Measurements from ENCODE around the gene PDE4B. TPM values are rescaled to one million over a fixed set of nuclear protein-coding genes. Genes with fewer than 3 reads are reported as not detected.
"Not testable (repeated sequence)": the region's sequence is repeated elsewhere in the genome, so short reads cannot be mapped to it uniquely, and the experiment has no call there.

Gene PDE4B
- polyA plus RNA-seq, 1 donor, result 9.3 TPM

DNA sequence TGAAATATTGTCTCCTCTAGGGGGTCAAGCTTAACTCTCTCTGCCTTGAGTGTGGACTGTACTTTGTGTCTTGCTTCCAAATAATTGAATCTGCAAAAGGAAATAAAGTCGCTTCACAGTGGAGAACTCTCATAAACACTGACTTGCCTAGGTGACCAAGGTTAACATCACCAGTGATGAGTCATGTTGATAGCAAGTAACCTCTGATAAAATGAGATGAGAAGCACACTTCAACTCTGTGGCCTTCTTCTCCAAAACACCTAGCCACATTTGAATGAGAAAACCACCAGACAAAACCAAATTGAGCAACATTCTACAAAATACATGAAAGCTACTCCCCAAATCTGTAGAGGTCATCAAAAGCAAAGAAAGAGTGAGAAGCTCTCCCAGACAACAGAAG lies 37.6 kb downstream of the PDE4B start:
- DNase-seq, result no peak
- no CpG with 5 or more reads among the region's 1 CpG for WGBS (ENCODE audit: insufficient coverage, low lambda C conversion rate)
- H3K4me3 ChIP-seq (ENCODE audit: low read length), result no peak overlapping the region

GRCh38 chr1:65832296-65832695 lies 39.6 kb downstream of the PDE4B start:
- no peak for DNase-seq
- Histone ChIP-seq H3K27me3 (ENCODE audit: control insufficient read depth, insufficient read depth, low read length) (no peaks in the 10 kb centered on the region), H3K4me3 (ENCODE audit: low read length) (no peak overlapping the region), H3K4me1 (ENCODE audit: control insufficient read depth, insufficient read depth, low read length) (no peaks in the 10 kb centered on the region), H3K9me3 (ENCODE audit: control insufficient read depth, low read depth, low read length) (no peaks in the 10 kb centered on the region), H3K27ac (ENCODE audit: low read length) (no peak overlapping the region), H3K36me3 (ENCODE audit: control insufficient read depth, insufficient read depth, low read length) (no peaks in the 10 kb centered on the region)
- WGBS (ENCODE audit: insufficient coverage, low lambda C conversion rate), result 52% methylated on average over 3 of the region's 3 CpGs

More for the DNA sequence above, 37.6 kb downstream of the PDE4B start:
- no peaks in the 10 kb centered on the region for H3K9me3 ChIP-seq (ENCODE audit: control insufficient read depth, low read depth, low read length)
- no peak overlapping the region for H3K27ac ChIP-seq (ENCODE audit: low read length)
- no peaks in the 10 kb centered on the region for H3K27me3 ChIP-seq (ENCODE audit: control insufficient read depth, insufficient read depth, low read length)
- H3K4me1 ChIP-seq (ENCODE audit: control insufficient read depth, insufficient read depth, low read length), result no peaks in the 10 kb centered on the region
- no peaks in the 10 kb centered on the region for H3K36me3 ChIP-seq (ENCODE audit: control insufficient read depth, insufficient read depth, low read length)

DNA sequence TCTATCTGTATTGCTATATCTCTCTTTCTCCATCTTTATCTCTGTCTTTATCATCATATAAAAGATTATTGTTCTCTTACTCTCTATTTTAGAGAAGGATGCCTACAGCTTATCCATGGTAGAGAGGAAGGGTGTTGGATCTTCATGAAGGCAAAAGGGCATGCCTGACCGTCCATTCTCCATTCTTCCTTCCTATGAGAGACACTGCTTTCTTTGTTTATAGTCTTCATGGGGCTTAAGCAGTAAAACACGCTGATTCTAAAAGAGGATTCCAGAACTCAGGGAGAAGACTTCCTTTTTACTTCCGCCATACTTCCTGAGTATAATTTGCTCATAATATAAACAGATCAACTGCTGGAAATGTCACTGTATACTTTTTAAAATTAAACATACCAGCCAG lies 44.0 kb downstream of the PDE4B start:
- Histone ChIP-seq H3K4me1 (ENCODE audit: control insufficient read depth, insufficient read depth, low read length) (no peaks in the 10 kb centered on the region), H3K4me3 (ENCODE audit: low read length) (no peak overlapping the region), H3K27ac (ENCODE audit: low read length) (no peak overlapping the region), H3K36me3 (ENCODE audit: control insufficient read depth, insufficient read depth, low read length) (no peaks in the 10 kb centered on the region), H3K27me3 (ENCODE audit: control insufficient read depth, insufficient read depth, low read length) (no peaks in the 10 kb centered on the region), H3K9me3 (ENCODE audit: control insufficient read depth, low read depth, low read length) (no peaks in the 10 kb centered on the region)
- DNase-seq, result no peak
- 100% methylated on average over 2 of the region's 3 CpGs for WGBS (ENCODE audit: insufficient coverage, low lambda C conversion rate)

DNA sequence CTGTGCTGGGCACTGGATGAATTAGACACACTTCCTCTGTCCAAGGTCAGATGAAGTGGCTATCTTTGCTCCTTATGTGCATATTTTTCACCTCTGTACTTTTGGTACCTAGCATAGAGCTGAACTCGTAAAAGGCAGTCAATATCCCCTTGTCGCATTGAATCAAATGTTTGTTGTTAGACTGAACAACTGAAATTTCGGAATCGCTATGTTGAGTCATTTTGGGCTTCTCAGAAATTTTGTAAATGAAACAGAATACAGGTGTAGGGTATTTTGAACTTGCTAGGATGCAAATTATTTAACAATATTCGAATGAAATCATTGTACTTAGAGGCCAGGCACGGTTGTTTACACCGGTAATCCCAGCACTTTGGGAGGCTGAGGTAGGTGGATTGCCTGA lies 48.0 kb downstream of the PDE4B start:
- no peak for DNase-seq
- H3K27ac ChIP-seq (ENCODE audit: low read length), result no peak overlapping the region
- WGBS (ENCODE audit: insufficient coverage, low lambda C conversion rate), result 90% methylated on average over 2 of the region's 7 CpGs
- H3K36me3 ChIP-seq (ENCODE audit: control insufficient read depth, insufficient read depth, low read length), result no peaks in the 10 kb centered on the region
- no peaks in the 10 kb centered on the region for H3K9me3 ChIP-seq (ENCODE audit: control insufficient read depth, low read depth, low read length)
- H3K27me3 ChIP-seq (ENCODE audit: control insufficient read depth, insufficient read depth, low read length), result no peaks in the 10 kb centered on the region
- no peak overlapping the region for H3K4me3 ChIP-seq (ENCODE audit: low read length)
- H3K4me1 ChIP-seq (ENCODE audit: control insufficient read depth, insufficient read depth, low read length), result no peaks in the 10 kb centered on the region

- H3K36me3 ChIP-seq (ENCODE audit: control insufficient read depth, insufficient read depth, low read length), result no peaks in the 10 kb centered on the region
- WGBS (ENCODE audit: insufficient coverage, low lambda C conversion rate), result 95% methylated on average over 4 of the region's 4 CpGs
- H3K4me1 ChIP-seq (ENCODE audit: control insufficient read depth, insufficient read depth, low read length), result no peaks in the 10 kb centered on the region
- H3K9me3 ChIP-seq (ENCODE audit: control insufficient read depth, low read depth, low read length), result no peaks in the 10 kb centered on the region
- H3K27ac ChIP-seq (ENCODE audit: low read length), result no peak overlapping the region
- no peak for DNase-seq
- no peaks in the 10 kb centered on the region for H3K27me3 ChIP-seq (ENCODE audit: control insufficient read depth, insufficient read depth, low read length)
- no peak overlapping the region for H3K4me3 ChIP-seq (ENCODE audit: low read length)
Observed at GRCh38 chr1:65844296-65844695, 51.6 kb downstream of the PDE4B start.

DNA sequence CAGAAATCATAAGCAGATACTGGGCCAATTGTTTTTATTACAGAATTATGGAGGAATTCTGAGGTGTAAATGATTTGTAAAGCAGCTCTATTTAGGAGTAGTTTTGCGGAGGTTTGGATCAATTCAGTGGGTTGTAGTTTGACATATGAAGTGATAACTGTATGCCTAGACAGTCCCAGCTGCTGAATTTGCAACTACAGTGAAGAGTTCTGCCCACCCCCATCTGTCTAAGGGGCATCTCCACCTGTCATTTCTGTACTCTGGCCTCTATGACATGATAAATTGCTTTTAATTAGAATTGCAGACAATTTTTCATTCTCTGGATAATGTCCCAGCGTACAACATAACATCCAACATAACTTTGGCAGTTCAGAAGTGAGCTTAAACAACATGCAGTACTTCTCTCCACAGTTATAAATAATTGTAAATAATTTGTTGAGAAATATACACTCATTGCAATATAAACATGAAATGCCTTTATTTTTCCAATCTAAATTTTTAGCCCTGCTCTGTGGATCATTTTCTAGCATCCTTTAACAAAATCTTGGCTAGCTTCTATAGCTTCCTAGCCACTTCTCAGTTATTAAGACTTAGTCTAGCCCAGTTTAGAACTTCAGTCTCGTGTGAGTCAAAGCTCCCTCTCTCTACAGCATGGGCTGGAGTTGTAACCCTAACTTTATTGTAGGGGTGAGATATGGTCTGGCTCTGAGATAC lies 52.3 kb downstream of the PDE4B start:
- H3K36me3 ChIP-seq (ENCODE audit: control insufficient read depth, insufficient read depth, low read length), result no peaks in the 10 kb centered on the region
- no peaks in the 10 kb centered on the region for H3K4me1 ChIP-seq (ENCODE audit: control insufficient read depth, insufficient read depth, low read length)
- no CpG with 5 or more reads among the region's 3 CpGs for WGBS (ENCODE audit: insufficient coverage, low lambda C conversion rate)
- no peak for DNase-seq
- no peak overlapping the region for H3K4me3 ChIP-seq (ENCODE audit: low read length)
- H3K27me3 ChIP-seq (ENCODE audit: control insufficient read depth, insufficient read depth, low read length), result no peaks in the 10 kb centered on the region
- H3K27ac ChIP-seq (ENCODE audit: low read length), result no peak overlapping the region
- H3K9me3 ChIP-seq (ENCODE audit: control insufficient read depth, low read depth, low read length), result no peaks in the 10 kb centered on the region

GRCh38 chr1:65845535-65846060 lies 52.9 kb downstream of the PDE4B start:
- H3K27me3 ChIP-seq (ENCODE audit: control insufficient read depth, insufficient read depth, low read length), result no peaks in the 10 kb centered on the region
- H3K36me3 ChIP-seq (ENCODE audit: control insufficient read depth, insufficient read depth, low read length), result no peaks in the 10 kb centered on the region
- no peaks in the 10 kb centered on the region for H3K4me1 ChIP-seq (ENCODE audit: control insufficient read depth, insufficient read depth, low read length)
- no peaks in the 10 kb centered on the region for H3K9me3 ChIP-seq (ENCODE audit: control insufficient read depth, low read depth, low read length)
- DNase-seq, result no peak
- H3K27ac ChIP-seq (ENCODE audit: low read length), result no peak overlapping the region
- H3K4me3 ChIP-seq (ENCODE audit: low read length), result no peak overlapping the region
- 80% methylated on average over 1 of the region's 7 CpGs for WGBS (ENCODE audit: insufficient coverage, low lambda C conversion rate)

GRCh38 chr1:65846866-65847265 lies 54.2 kb downstream of the PDE4B start:
- DNase-seq, result no peak
- H3K27ac ChIP-seq (ENCODE audit: low read length), result no peak overlapping the region

GRCh38 chr1:65850281-65850680 lies 57.6 kb downstream of the PDE4B start:
- Histone ChIP-seq H3K4me1 (ENCODE audit: control insufficient read depth, insufficient read depth, low read length) (no peaks in the 10 kb centered on the region), H3K36me3 (ENCODE audit: control insufficient read depth, insufficient read depth, low read length) (no peaks in the 10 kb centered on the region), H3K27ac (ENCODE audit: low read length) (no peak overlapping the region), H3K9me3 (ENCODE audit: control insufficient read depth, low read depth, low read length) (no peaks in the 10 kb centered on the region), H3K4me3 (ENCODE audit: low read length) (no peak overlapping the region), H3K27me3 (ENCODE audit: control insufficient read depth, insufficient read depth, low read length) (no peaks in the 10 kb centered on the region)
- DNase-seq, result no peak
- no CpG with 5 or more reads among the region's 2 CpGs for WGBS (ENCODE audit: insufficient coverage, low lambda C conversion rate)

More at GRCh38 chr1:65846866-65847265, 54.2 kb downstream of the PDE4B start:
- Histone ChIP-seq H3K4me1 (ENCODE audit: control insufficient read depth, insufficient read depth, low read length) (no peaks in the 10 kb centered on the region), H3K4me3 (ENCODE audit: low read length) (no peak overlapping the region), H3K36me3 (ENCODE audit: control insufficient read depth, insufficient read depth, low read length) (no peaks in the 10 kb centered on the region), H3K9me3 (ENCODE audit: control insufficient read depth, low read depth, low read length) (no peaks in the 10 kb centered on the region), H3K27me3 (ENCODE audit: control insufficient read depth, insufficient read depth, low read length) (no peaks in the 10 kb centered on the region)

GRCh38 chr1:65856591-65856990 lies 63.9 kb downstream of the PDE4B start:
- not testable (repeated sequence) for H3K4me1 ChIP-seq (ENCODE audit: control insufficient read depth, insufficient read depth, low read length); H3K9me3 ChIP-seq (ENCODE audit: control insufficient read depth, low read depth, low read length); H3K27me3 ChIP-seq (ENCODE audit: control insufficient read depth, insufficient read depth, low read length); DNase-seq; H3K27ac ChIP-seq (ENCODE audit: low read length); H3K4me3 ChIP-seq (ENCODE audit: low read length); H3K36me3 ChIP-seq (ENCODE audit: control insufficient read depth, insufficient read depth, low read length)
- WGBS (ENCODE audit: insufficient coverage, low lambda C conversion rate), result no CpG with 5 or more reads among the region's 3 CpGs

GRCh38 chr1:65866439-65866838 lies 73.7 kb downstream of the PDE4B start:
- Histone ChIP-seq H3K27ac (ENCODE audit: low read length) (no peak overlapping the region), H3K36me3 (ENCODE audit: control insufficient read depth, insufficient read depth, low read length) (no peaks in the 10 kb centered on the region), H3K4me1 (ENCODE audit: control insufficient read depth, insufficient read depth, low read length) (no peaks in the 10 kb centered on the region), H3K4me3 (ENCODE audit: low read length) (no peak overlapping the region), H3K27me3 (ENCODE audit: control insufficient read depth, insufficient read depth, low read length) (no peaks in the 10 kb centered on the region), H3K9me3 (ENCODE audit: control insufficient read depth, low read depth, low read length) (no peaks in the 10 kb centered on the region)
- no peak for DNase-seq
- no CpG with 5 or more reads among the region's 1 CpG for WGBS (ENCODE audit: insufficient coverage, low lambda C conversion rate)
